ENCODE measurements around the gene SND1.

DNA sequence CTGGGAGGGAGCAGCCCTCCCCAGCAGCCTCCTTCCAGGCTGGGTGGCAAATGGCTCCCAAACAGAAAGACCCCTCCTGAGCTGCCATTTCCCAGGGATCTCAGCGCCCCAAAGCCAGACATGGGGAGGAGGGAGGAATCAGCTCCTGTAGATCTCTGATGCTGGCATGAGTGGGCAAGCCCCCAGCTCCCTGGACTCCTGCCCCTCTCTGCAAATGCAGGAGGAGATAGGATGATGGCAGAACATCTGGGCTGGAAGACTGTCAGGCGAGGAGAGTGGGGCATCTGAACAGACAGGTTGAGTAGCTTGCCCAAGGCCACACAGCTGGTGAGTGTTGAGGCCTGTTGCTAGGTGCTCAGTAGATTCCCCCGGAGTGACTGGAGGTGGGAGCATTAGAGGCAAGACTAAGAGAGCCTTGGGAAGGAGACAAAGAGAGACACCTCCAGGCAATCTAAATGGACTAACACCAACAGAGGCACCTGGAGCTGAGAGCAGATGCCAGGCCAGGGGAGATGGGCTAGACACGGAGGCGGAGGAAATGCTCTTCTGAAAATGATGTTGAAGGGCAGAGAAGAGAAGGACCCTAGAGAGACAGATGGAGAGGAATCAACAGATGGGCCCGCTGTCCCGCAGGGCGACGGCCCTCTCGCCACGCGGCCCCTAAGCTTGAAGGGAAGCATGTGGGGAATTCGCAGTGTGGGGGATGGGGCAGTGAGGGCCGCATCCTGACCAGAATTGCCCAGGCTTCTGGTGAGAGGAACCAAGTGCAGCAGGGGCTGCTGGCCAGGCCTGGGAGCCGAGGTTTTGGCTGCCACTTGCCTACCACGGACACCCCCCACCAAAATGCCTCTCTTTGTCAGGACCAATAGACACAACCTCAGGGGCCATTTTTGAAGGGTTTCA is 464.1 kb downstream of the SND1 start:
- TF ChIP-seq, protein P1, sequence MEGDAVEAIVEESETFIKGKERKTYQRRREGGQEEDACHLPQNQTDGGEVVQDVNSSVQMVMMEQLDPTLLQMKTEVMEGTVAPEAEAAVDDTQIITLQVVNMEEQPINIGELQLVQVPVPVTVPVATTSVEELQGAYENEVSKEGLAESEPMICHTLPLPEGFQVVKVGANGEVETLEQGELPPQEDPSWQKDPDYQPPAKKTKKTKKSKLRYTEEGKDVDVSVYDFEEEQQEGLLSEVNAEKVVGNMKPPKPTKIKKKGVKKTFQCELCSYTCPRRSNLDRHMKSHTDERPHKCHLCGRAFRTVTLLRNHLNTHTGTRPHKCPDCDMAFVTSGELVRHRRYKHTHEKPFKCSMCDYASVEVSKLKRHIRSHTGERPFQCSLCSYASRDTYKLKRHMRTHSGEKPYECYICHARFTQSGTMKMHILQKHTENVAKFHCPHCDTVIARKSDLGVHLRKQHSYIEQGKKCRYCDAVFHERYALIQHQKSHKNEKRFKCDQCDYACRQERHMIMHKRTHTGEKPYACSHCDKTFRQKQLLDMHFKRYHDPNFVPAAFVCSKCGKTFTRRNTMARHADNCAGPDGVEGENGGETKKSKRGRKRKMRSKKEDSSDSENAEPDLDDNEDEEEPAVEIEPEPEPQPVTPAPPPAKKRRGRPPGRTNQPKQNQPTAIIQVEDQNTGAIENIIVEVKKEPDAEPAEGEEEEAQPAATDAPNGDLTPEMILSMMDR (IDR thresholded peaks at IDR 0.05; ENCODE audit: low read length) = no peak
- no peak for TF ChIP-seq EZH2phosphoT487 (IDR thresholded peaks at IDR 0.05; ENCODE audit: low read length)
- TF ChIP-seq EZH2 (optimal IDR thresholded peaks at IDR 0.05; ENCODE audit: low read depth, low read length) = no peak

Data from MM.1S (cell line).